ENCODE data around the gene ATRNL1.

Gene ATRNL1

DNA sequence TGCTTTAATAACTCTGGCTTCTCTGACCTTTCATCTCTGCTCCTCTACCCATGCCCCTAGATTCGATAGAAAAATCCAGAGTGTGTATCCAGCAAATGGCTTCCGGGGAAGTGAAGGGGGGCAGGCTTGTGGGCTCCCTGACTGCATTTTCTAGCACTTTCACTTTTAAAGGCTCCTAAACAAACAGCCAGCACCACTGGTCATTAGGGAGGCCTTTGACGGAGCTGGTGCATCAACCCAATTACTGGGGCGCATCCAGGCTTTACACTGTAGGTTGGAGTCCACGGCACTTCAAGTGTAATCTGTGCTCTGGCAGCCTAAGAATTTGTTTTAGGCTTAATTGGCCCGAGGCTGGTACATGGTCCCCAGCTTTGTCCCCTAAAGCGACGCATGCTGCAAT is 887.9 kb downstream of the ATRNL1 start:
- TF ChIP-seq, protein P1, sequence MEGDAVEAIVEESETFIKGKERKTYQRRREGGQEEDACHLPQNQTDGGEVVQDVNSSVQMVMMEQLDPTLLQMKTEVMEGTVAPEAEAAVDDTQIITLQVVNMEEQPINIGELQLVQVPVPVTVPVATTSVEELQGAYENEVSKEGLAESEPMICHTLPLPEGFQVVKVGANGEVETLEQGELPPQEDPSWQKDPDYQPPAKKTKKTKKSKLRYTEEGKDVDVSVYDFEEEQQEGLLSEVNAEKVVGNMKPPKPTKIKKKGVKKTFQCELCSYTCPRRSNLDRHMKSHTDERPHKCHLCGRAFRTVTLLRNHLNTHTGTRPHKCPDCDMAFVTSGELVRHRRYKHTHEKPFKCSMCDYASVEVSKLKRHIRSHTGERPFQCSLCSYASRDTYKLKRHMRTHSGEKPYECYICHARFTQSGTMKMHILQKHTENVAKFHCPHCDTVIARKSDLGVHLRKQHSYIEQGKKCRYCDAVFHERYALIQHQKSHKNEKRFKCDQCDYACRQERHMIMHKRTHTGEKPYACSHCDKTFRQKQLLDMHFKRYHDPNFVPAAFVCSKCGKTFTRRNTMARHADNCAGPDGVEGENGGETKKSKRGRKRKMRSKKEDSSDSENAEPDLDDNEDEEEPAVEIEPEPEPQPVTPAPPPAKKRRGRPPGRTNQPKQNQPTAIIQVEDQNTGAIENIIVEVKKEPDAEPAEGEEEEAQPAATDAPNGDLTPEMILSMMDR (IDR thresholded peaks at IDR 0.05; ENCODE audit: extremely low read depth, missing control alignments), result no peak
- DNase-seq (ENCODE audit: low spot score), result no peak

DNA sequence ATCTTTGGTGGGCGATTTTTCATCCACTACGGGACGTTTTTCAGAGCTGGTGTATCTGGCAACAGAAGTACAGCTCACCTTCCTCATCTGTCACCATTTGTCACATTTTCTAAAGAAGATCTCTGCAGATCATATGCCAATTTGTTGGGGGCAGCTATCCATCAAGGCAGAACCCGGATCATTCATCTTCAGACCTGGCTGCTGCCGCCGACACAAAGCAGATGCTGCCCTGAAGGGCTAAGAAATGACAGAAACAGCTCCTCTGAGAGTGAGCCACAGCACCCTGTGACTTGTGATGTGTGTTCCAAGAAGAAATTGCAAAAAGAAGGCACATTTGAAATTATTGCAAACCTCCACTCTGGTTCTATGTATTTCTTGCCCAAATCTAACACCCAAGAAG is 888.9 kb downstream of the ATRNL1 start:
- DNase-seq (ENCODE audit: low spot score), result no peak
- TF ChIP-seq, protein P1 (IDR thresholded peaks at IDR 0.05; ENCODE audit: extremely low read depth, missing control alignments), result no peak

DNA sequence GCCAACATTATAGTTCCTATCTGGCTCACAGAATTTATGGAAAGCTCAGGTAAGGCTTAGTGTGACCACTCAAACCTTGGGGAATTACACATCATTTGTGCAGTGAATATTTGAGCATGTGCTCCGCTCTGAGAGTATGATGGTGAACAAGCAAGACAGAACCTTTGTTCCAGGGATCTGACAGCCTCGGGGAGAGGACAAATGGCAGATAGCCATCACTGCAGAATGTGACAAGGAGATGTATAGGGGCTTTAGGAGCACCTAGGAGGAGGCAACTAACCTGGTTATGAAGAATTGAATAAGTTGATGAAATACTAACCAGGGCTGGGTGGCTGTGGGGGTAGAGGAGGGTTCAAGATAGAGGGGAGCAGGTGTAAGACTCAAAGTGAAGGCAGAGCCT is 889.4 kb downstream of the ATRNL1 start:
- no peak for DNase-seq (ENCODE audit: low spot score)
- TF ChIP-seq, protein P1 (IDR thresholded peaks at IDR 0.05; ENCODE audit: extremely low read depth, missing control alignments), result no peak

DNA sequence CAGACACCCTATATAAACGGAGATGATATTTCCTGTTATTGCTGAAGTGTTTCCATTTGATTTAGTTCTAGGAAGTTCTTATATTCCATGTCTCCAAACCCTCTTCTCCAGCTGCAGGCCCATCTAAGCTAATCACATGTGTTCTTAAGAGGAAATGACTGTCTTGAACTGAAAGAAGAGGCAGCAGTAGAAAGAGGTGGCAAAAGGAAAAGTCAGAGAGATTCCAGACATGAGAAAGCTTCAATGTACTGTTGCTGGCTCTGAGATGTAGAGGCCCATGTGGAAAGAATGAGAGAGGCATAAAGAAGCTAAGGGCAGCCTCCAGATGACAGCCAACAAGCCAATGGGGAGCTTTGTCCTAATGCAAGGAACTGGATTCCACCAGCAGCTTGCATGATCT is 892.6 kb downstream of the ATRNL1 start:
- TF ChIP-seq, protein P1 (IDR thresholded peaks at IDR 0.05; ENCODE audit: extremely low read depth, missing control alignments), result no peak

DNA sequence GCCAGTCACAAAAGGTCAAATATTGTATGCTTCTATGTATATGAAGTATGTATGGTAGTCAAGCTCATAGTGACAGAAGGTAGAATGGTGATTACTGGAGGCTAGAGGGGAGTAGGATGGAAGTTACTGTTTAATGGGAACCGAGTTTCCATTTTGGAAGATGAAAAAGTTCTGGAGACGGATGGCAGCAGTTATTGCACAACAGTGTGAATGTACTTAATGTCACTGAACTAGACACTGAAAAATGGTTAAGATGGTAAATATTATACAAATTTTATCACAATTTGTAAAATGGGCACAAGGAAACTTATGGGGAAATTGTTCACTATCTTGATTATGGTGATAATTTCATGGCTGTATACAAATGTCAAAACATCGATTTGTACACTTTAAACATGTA is 895.2 kb downstream of the ATRNL1 start:
- TF ChIP-seq, protein P1 (IDR thresholded peaks at IDR 0.05; ENCODE audit: extremely low read depth, missing control alignments), result no peak
- DNase-seq (ENCODE audit: low spot score), result no peak

More for the DNA sequence above, 892.6 kb downstream of the ATRNL1 start:
- DNase-seq (ENCODE audit: low spot score), result no peak

DNA sequence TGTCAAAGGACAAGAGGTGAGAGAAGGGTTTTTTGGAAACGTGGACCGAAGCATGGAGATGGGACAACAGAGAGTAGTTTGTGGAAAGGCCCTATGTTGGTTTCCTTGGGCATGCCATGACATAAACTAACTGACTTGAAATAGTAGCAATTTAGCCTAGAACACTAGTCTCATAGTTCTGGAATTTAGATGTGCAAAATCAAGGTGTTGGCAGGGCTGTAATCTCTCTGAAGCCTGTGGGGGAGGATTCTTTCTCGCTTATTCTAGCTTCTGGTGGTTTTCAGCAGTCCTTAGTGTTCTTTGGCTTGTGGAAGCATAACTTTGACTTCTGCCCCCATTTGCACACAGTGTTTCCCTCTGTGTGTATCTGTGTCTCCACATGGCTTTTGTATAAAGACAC is 896.5 kb downstream of the ATRNL1 start:
- no peak for DNase-seq (ENCODE audit: low spot score)
- TF ChIP-seq, protein P1 (IDR thresholded peaks at IDR 0.05; ENCODE audit: extremely low read depth, missing control alignments), result no peak

DNA sequence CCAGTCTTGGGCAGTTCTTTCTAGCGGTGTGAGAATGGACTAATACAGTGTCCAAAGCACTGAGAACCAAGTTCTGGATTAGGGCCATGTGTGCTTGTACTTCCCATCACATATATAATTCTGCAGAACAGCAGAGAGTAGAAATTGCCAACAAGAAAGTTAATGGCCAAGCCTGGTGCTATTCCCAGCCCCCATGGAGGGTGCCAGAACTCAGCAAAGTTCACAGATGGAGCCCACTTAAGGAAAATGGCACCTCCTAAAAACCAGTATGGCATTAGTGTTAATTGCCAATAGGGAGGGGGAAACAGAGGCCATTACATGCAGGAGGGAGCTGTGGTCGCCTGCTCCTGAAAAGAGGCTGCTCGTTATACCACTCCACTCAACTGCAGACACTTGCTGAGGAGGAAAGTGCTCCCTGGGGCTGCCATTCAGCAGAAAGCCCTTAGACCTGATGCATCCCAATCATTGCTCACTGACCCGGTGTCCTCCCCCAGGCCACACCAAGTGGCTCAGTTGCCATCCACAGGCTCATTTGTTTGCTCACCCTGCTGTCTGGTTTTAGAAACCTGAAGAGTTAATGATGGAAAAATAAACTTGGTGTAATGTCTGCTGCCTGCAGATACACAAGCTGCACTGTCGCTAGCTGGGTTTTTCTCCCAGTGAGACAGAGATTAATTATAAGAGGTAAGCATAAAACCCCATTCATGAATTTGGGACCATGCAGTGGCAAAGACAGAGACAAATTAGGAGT is 899.2 kb downstream of the ATRNL1 start:
- no peak for DNase-seq (ENCODE audit: low spot score)
- TF ChIP-seq, protein P1 (IDR thresholded peaks at IDR 0.05; ENCODE audit: extremely low read depth, missing control alignments), result no peak
